NCI-H446 (cell line): Measurements from ENCODE around the gene PRKD1.

Source experiments
- DNase-seq, 2 experiments: peaks; one replicate each; lab custom pipeline; 2025; lab: John Stamatoyannopoulos, UW

PRKD1 gene

DNA sequence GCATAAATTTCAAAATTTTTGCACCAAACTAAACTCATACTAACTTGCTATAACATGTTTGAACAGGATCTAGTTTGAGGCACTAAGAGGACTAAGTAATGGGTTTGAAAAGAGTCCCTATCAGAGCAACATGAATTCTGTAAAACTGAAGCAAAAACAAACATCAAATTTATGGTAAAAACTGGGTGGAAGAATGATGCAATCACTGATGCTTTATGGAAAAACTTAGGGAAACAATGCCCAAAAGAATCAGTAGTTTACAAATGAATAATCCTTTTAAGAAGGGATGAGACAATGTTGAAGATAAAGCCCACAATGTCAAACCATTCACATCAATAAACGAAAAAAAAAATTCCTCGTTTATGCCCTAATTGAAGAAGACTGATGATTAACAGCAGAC, 88.9 kb downstream of the PRKD1 start:
- DNase-seq, result no peak

DNA sequence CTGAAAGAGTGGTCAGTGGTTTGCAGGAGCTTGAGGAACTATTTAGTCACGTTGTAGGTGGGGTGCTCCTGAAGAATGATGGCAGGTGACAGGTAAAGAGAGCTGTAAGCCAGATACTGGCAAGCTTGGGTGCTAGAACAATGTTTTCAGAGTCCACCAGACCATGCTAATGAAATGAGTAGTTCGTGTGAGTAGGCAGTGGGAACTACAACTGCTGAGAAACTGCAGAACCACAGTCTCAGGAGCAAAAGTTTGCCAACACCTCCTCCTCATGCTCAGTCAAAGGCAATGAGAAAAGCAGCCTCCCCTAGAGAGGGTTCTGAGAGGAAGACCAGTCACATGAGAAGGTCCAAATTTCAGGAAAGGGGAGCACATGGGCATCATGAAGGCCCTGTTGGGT, 91.3 kb downstream of the PRKD1 start:
- no peak for DNase-seq

DNA sequence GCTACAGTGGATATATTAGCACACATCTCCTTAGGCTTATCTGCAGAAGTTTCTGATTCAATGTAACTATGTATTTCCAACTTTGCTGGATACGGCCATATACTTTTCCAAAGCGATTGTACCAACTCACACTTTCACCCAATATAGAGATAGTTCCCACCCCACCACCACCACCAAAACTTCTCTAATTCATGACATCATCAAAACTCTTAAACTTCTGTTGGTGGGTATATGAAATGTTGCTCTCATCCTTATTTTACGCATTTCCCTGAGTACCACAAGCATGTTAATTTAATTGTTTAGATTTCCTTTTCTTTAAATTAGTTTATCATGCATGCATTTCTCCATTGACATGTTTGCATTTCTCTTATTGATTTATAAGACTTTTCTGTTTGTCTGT, 95.6 kb downstream of the PRKD1 start:
- no peak for DNase-seq

DNA sequence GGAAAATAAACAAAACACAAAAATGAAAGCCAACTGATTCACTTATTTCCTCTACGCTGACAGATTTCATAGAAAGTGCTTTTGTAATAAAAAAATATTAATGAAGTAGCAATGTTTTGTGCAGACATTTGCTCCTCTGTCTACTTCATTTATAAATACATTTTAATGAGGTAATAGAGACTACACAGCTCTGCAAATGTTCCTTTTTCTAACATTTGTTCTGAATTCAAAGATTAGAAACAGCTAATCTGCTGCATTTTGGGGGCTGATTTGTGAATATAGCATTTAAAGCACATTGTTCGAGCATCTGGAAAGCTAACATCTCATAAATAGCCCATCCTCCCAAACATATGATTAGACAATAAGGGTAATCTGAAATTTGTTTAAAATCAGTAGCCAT, 97.8 kb downstream of the PRKD1 start:
- no peak for DNase-seq

DNA sequence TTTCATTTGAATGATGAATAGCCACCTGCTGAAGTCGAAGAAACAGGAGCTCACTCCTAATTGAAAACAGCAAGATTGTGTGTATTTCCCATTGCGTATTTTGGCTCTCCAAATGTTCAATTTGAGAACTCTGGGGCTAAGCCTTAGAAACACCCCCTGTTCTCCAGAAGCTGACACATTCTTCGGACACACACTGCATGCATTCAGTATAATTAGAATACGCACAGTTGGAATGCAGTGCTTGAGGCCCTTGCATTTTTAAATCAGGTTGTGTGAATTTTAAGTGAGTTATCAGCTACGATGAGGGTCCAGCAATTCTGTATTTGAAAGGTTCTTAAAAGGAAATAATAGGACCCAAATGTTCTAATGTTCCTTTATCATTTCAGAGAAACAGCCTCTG, 103.8 kb downstream of the PRKD1 start:
- peak in 1 of 2 experiments; percentile 34 for DNase-seq

DNA sequence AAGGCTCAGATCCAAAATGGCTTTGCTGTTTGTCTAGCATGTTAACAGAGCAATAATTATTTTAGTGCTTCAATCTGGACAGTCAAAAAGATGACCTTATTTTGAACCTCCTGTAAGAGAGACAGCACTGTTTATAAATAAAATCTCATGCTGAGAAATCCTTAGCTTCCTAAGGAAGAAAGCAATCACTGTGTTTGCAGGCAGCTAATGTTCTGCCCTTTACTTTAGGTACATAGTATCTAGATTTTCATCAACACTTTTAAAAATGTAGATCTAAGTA, 105.3 kb downstream of the PRKD1 start:
- no peak for DNase-seq

DNA sequence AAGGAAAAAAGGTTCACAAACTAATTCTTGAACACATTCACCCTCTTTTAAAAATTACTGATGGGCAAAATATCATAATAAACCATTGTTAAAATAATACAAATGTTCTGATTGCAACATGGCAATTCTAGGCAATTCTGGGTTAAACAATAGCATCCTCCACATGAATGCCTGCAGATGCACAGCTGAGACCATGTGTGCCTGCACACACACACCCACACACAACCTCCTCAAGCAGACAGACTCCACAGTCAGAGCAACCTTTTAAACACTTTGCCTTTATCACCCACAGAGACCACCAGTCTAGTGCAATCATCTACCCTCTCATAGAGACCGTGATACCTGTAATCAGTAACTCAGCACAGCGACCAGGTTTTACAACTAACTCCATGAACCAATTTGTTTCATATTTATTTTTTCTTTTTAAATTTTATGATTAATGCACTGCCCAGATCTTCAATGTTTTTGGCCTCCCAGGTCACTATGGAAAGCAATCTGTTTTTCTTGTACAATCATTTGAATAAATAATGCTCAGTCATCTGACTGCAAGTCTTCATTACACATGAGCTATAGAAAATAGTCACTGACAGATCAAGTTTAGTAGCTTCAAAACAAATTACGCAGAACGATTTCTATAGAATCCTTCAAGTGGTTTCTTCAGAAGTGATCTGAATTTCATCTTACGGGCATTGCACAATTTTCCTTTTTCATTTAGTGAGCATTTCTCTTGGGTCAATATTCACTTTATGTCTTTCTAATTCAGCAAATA, 105.8 kb downstream of the PRKD1 start:
- no peak for DNase-seq

DNA sequence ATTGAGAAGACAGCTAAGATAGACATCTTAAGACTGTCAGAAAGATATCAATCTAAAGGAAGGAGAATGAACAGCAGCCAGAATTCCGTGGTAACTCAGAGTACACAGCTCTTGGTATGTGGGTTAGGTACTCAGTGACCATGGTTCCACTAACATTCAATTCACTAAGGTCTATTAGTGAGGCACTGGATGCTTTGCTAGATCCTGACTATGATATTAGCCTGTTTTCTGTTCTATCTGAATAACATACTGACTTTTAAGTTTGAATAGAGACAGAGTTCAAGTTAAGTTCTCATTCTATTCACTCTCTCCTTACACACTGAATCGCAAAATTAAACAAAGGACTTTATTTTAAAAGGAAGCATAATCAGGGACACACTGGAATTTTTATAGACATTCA, 106.4 kb downstream of the PRKD1 start:
- no peak for DNase-seq

DNA sequence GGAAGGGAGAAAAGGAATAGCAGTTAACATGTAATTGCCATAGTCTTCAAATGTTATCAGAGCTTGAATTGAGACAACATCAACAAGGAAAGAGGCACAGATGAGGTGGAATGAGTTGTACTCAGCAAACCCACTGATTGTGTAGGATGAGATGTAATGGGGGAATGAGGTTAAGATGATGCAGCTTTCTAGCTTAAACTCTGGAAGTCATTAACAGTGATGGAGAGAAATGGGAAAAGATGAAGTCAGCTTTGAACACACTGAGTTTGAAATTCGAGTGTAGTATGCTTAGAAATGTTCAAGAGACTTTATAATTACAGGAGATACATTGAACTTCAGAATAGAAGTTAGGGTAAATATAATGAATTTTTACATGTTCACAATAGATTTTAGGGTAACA, 106.9 kb downstream of the PRKD1 start:
- no peak for DNase-seq

DNA sequence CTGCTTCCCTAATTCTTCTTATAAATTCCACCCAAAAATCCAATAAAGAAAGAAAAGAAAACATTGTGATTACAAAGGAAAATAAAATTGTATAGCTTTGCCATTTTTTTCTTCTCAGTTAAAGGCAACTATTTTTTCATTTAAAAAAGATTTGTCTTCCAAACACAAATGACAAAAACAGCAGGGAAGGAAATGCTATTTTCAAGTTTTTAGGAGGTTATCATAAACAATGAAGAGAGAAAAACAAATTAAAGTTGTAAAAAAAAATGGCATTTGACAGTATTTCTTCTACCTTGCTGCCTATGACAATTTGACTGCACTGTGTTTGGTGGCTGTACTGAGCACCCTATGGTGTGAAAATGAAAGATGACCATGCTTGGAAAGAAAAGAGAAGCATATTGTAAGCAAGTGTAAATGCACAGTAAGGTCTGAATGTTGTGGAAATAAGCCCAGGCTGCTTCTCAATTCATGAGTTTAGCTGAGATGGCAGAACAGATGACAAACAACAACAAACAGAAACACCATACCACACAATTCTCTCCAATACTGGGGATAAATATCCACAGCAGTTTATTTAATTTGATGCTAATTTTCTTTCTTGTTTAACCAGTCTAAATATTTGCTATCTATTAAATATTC, 109.8 kb downstream of the PRKD1 start:
- DNase-seq, result peak in 1 of 2 experiments; percentile 48

DNA sequence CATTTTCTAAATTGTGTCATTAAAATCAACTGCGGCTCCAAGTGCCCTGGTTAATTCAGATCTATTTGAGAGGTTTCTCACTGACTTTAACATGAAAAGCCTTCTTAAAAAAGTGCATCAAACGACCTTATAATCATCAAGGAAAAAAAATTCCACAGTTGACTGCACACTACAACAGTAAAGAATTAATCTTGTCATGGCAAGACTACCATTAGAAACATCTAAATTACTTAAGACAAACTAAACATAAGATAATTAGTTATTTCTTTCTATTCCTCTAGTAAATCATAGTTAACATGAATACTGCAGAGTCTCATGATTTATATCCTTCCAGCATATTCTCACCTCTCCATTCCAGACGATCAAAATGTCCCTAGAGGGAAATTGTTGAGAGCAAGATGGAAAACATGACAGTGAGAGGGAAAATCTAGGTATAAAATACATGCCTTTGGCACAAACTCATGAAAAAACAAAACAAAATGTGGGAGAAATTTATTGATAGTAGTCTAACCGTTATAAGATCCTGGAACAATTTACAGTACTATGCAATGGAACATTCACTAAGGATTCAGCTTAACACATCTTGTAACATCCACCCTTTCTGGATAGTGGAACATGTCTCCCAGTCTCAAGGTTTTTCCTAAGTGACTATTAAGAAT, 112.5 kb downstream of the PRKD1 start:
- DNase-seq, result peak in 1 of 2 experiments; percentile 54

DNA sequence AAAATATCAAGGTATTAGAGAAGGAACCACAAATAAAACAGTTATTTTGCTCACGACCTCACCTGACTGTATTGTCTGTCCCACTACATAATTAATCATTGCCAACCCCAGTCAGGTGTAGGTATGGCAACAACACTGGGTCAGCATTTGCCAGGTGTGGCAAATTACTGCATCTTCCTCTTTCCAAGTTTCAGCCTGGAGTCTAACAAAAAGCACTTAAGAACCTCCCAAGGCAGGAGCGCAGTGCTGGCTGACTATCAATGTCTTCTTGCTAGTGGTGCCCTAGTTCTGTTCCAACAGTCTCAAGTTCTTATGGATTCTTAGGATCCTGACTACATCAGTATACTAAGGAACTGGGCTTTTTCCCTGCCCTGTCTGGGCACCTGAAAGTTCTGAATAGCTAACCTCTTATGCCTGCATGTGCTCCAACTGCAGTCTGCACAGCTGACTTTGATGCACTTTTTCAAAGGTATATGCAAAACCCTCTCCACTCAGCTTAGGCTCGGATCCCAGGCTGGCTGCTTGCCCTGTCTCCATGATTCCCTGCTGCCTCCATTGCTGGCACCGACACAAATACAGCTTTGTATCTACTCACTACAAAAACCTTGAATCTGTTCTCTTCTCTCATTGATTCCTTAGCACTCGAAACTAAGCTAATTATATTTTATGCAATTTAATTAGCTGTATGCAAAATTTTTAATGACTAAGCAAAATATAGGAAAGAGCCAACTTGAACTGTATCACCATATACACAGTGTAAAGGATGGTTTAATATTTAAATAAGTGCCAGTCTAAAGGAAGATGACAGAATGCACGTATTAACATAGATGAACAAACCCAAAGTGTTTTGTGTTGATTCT, 113.3 kb downstream of the PRKD1 start:
- DNase-seq, result peak; percentile 96 to 99

DNA sequence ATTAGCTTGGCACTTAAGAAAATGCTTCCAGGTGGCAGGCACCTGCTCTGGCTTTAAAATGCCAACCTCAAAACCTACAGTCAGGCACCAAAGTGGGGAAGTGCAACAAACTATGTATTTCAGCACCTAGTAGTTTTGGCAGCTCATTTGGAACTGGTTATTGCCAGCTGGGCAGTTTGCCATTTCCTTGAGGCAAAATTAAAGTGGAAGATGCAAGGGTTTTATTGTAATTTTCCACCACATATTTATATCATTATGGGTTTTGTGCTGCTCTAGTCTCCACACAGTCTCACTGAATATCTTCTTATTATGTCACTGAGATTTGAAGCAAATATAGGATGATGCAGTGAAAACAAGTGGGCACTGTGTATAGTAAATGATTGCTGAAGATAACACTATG, 117.0 kb downstream of the PRKD1 start:
- peak; percentile 88 to 94 for DNase-seq

DNA sequence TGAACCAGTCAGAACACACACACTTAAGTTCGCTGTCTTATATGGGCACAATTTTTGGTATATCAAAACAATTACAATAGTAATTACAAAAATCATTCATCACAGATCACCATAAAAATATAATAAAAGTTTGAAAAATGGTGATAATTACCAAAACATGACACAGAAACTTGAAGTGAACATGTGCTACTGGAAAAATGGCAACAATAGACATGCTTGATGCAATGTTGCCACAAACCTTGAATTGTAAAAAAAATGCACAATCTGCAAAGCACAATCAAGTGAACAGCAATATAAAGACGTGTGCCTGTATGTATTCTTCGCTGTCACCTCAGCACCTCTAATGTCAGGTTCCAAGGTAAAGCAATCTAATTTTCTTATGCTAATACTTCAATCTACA, 117.6 kb downstream of the PRKD1 start:
- no peak for DNase-seq

DNA sequence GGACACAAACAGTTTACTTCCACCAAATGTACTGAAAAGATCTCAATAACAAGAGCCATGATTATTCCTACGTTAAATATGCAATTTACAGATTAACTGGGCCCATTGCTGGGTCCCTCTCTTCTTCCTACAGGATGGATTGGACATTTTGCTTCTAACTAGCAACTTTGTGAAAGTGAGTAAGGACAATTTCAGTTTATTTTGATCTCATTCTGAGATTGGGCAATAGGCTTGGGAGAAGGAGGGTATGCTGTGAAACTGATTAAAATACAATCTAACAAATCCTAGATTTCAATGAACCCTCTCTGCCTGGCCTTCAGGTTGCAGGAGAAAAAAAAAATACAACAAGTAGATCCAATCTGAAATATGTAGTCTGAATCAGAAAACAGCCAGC, 121.5 kb downstream of the PRKD1 start:
- DNase-seq, result no peak

DNA sequence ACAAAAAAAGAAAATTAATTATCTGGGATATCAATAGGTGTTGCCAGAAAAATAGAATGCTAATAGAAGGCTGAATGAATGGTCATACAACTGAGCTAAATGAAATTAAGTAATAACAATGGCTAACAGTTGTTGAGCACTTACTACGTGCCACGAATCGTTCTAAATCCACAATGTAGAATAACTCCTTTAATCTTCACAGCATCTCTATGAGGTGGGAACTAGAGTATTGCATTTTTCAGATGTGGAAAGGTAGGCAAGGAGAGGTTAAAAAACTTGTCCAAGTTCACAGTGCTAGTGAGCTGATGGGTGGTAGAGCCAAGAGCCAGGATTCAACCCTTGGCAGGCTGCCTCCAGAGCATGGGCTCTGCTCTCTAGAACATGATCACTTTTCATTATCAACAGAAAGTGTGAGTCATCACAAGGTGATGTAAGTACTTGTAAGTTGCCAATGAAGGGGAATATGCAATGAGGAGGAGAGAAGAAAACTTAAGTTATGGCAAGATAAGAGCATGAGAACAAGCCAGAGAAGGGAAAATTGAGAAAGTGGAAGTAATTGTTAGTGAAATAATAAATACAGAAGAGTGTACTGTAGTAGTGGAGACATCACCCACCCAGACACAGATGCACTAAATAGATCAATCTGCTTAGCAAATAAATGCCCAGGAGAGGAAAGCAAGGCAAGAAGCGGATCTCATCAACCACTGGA, 122.1 kb downstream of the PRKD1 start:
- peak; percentile 93 to 97 for DNase-seq

DNA sequence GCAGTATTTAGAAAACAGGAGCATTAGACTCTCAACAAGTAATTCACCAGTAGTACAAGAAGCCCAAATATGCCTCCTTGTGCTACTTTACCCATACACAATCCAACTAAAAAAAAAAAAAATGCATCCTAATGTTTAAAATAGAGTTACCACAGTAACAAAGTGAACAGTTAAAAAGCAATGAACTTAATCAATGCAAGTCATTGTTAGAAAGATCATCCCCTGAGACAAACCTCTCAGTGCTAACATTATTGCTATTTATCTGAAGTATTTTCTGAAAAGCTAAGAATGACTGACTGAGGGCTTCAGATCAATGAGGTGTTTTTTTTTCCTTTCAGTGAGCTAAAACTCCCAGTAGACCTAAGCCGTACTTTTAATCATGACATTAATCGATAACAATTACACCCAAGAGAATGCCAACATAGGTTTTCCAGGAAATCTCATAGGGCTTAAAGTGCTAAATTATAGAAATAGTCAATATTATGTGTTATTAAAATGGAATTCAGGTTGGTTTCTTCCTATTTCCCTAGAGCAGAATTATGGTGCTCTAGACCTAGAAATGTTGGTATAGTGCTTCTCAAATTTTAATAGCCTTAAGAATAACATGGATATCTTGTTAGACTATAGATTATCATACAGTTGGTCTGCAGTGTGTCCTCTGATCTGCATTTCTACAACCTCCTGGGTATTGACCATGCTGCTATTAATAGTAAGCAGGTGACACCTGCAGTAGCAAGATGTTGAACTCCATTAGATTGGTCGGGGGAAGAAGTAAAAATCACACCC, 123.0 kb downstream of the PRKD1 start:
- DNase-seq, result no peak

DNA sequence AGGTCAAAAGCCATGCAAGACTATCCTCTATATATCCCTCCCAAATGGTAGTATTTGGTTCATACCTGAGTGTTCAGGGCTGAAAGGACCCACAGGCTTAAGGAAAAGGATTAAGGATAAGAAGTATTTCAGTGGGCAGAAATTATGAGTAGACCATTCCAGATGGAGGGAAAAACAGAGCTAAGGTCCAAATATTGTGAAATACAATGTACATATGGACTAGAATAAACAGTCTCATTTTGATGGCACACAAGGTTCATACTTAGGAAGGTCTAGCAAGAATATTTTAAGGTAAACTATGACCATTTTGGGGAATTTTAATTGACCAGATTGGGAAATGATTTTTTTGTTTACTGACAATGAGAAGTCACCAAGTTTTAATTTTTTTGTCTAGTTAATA, 124.6 kb downstream of the PRKD1 start:
- peak in 1 of 2 experiments; percentile 50 for DNase-seq

DNA sequence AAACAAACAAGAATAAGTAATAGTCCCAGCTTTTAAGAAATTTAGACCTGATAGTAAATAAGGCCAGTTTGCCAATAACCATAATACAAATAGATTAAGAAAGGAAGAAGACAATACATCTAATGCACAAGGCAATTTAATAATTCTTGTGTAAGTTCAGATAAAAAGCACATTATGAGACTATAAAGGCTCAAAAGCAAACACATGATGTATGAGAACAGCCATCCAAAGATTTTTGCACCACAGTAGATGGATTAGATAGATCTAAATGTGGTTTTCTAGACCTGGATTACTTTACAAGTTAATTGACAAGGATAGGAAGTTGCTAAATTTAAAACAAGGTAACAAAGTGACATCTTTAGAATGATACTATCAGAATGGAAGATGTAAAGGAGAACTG, 125.4 kb downstream of the PRKD1 start:
- no peak for DNase-seq

DNA sequence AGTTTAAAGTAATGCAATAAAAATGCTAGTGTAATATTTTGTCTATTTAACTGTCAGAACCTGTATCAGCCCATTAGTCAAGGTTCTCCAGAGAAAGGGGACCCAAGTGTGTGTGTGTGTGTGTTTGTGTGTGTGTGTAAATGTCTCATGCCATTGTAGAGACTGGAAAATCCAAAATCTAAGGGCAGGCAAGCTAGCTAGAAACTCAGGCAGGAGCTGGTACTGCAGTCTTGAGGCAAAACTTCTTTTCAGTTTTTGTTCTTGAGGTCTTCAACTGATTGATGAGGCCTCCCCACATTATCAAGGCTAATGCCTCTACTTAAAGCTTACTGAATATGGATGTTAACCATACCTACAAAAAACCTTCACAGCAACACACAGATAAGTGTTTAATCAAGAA, 126.7 kb downstream of the PRKD1 start:
- peak in 1 of 2 experiments; percentile 42 for DNase-seq

DNA sequence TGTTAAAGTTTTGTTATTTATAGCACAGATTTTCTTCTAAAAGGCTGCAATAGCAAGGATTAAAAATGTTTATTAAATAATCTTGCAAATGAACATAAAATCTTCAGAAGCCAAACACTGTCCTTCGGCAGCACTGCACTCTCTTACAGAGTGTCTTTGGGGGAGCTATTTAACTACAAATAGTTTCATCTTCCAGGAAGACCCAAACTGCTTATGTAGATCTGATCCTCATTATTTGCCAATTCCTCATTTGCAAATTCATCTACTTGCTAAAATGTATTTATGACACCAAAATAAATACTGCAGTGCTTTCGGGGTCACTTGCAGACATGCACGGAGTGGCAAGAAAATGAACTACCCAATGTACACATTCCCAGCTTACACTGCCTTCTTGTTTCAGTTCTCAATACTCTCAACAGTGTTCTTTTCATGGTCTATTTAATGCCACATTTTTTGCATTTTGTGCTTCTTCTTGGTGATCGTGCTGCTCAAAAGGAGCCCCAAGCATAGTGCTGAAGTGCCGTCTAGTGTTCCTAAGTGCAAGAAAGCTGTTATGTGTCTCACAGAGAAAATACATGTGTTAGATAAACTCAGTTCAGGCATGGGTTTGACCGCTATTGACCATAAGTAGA, 128.1 kb downstream of the PRKD1 start:
- DNase-seq, result no peak
